ENCODE measurements around the gene CPT1A.

GRCh38 chr11:68868221-68868835, 26.6 kb upstream of the CPT1A start:
- TF ChIP-seq CTCF (IDR thresholded peaks at IDR 0.05): no peak
- no peak for TF ChIP-seq POLR2A (IDR thresholded peaks at IDR 0.05)

All from testis (tissue), 2 donors.